ENCODE data around the gene KCNE3. TPM values are rescaled to one million over a fixed set of nuclear protein-coding genes. Genes with fewer than 3 reads are reported as not detected.

The KCNE3 gene
- total RNA-seq, 4 donors from 2014 or later: 3.9 to 7.9 (median 5.7) TPM

GRCh38 chr11:74412733-74413359 is 54.5 kb downstream of the KCNE3 start:
- no peak overlapping the region for H3K27ac ChIP-seq

GRCh38 chr11:74412321-74412720 is 55.0 kb downstream of the KCNE3 start:
- Histone ChIP-seq H3K4me3 (replicated peaks in 1 of 3) (no peak overlapping the region), H3K9me3 (no peaks in the 10 kb centered on the region), H3K27ac (peak overlapping the region in 1 of 3 donors; percentile 28), H3K36me3 (no peaks in the 10 kb centered on the region), H3K27me3 (no peaks in the 10 kb centered on the region), H3K4me1 (peaks cover 22 to 26% of the 10 kb centered on the region in 2 donors)
- 84 to 87% methylated on average over 2 of the region's 2 CpGs for WGBS, 2 donors
- intact Hi-C loops (cut with DNase I): no loop called here
- DNase-seq: no peak
- TF ChIP-seq POLR2A (IDR thresholded peaks at IDR 0.05) (no peak), CTCF (IDR thresholded peaks at IDR 0.05) (no peak)

More at GRCh38 chr11:74412733-74413359, 54.5 kb downstream of the KCNE3 start:
- no peaks in the 10 kb centered on the region for H3K27me3 ChIP-seq
- intact Hi-C loops (cut with DNase I): no loop called here
- no peaks in the 10 kb centered on the region for H3K9me3 ChIP-seq
- 81 to 85% methylated on average over 11 of the region's 11 CpGs for WGBS, 2 donors
- no peaks in the 10 kb centered on the region for H3K36me3 ChIP-seq
- H3K4me3 ChIP-seq (replicated peaks in 1 of 3): no peak overlapping the region
- H3K4me1 ChIP-seq: peaks cover 28 to 31% of the 10 kb centered on the region in 2 donors
- DNase-seq: no peak
- TF ChIP-seq CTCF (IDR thresholded peaks at IDR 0.05) (no peak), POLR2A (IDR thresholded peaks at IDR 0.05) (no peak)

GRCh38 chr11:74409633-74410032 is 57.7 kb downstream of the KCNE3 start:
- intact Hi-C loops (cut with DNase I): no loop called here
- peaks cover 5% of the 10 kb centered on the region in 2 donors for H3K4me1 ChIP-seq
- DNase-seq: no peak
- 97 to 99% methylated on average over 2 of the region's 2 CpGs for WGBS, 2 donors
- no peaks in the 10 kb centered on the region for H3K36me3 ChIP-seq
- no peak for TF ChIP-seq CTCF (IDR thresholded peaks at IDR 0.05)
- no peak for TF ChIP-seq POLR2A (IDR thresholded peaks at IDR 0.05)
- no peaks in the 10 kb centered on the region for H3K9me3 ChIP-seq
- no peaks in the 10 kb centered on the region for H3K27me3 ChIP-seq
- H3K27ac ChIP-seq: no peak overlapping the region
- no peak overlapping the region for H3K4me3 ChIP-seq (replicated peaks in 1 of 3)

Small RNAs within 50 kb of the gene (small RNA-seq; reads per million reads assigned to genes)
- not detected for gene CYCSP27

Other genes with a start within 250 kb of the KCNE3 start
- 1 to 10 TPM; 1.6 to 4.3 (median 2.7) TPM for gene P4HA3, start 155.9 kb downstream of the KCNE3 start, total RNA-seq
- gene PGM2L1, start 69.1 kb downstream of the KCNE3 start, total RNA-seq: 10 to 100 TPM in 1 of 4 donors, 1 to 10 TPM in 3; 5.0 to 11.4 (median 5.6) TPM
- 10 to 100 TPM; 13.8 to 25.8 (median 16.3) TPM for gene LIPT2, start 26.2 kb upstream of the KCNE3 start, total RNA-seq
- gene POLD3, start 125.0 kb upstream of the KCNE3 start, total RNA-seq: 10 to 100 TPM; 13.0 to 14.8 (median 14.3) TPM

Data from thyroid gland (tissue), 4 donors.